IMR-90 (cell line): ENCODE results near the gene ABCA2. TPM values are rescaled to one million over a fixed set of nuclear protein-coding genes. Genes with fewer than 3 reads are reported as not detected.

Experiments
- ATAC-seq: fragments of 200-7000 bp; cut with Tn5 transposase; 2 replicates; pipeline ENCODE4 v1.9.1; 2020; ENCODE audit warnings: low read depth, mild to moderate bottlenecking, moderate library complexity
- BruUV-seq: library from RNA; stranded (reverse); fragments of 400-500 nt; replicated peaks from 2 replicates; lab custom pipeline; 2021; lab: Mats Ljungman, UMichigan
- CTCF ChIA-PET: fragments of 300-600 bp; formaldehyde crosslinking; extraction: SDS; loops from one replicate; lab custom pipeline; 2021; ENCODE audit warnings: antibody characterized with exemption; lab: Yijun Ruan, JAX
- POLR2A ChIA-PET: fragments of 300-600 bp; sonication (Branson Sonifier 250); formaldehyde crosslinking; loops from one replicate; lab custom pipeline; 2022; ENCODE audit warnings: antibody characterized with exemption; ENCODE audit not compliant: unreplicated experiment; lab: Charles Lee
- DNase-seq: peaks from one replicate; pipeline ENCODE4 v3.0.0; 2013
- H2AFZ ChIP-seq: replicated peaks from 2 replicates; pipeline ENCODE3; 2013; ENCODE audit warnings: low read length, mild to moderate bottlenecking; ENCODE audit not compliant: poor library complexity
- H2AK5ac ChIP-seq: 2 replicates; pipeline ENCODE4 v1.6.1; 2013; ENCODE audit warnings: low read depth, low read length, inconsistent platforms
- H2AK9ac ChIP-seq: replicated peaks from 2 replicates; pipeline ENCODE3; 2013; ENCODE audit warnings: mild to moderate bottlenecking, low read depth, low read length, moderate library complexity; ENCODE audit not compliant: poor library complexity
- H2BK120ac ChIP-seq: 2 replicates; pipeline ENCODE4 v1.6.1; 2013; ENCODE audit warnings: low read depth, low read length, inconsistent platforms
- H2BK15ac ChIP-seq: 3 replicates; pipeline ENCODE4 v1.6.1; 2013; ENCODE audit warnings: low read depth, low read length, inconsistent platforms
- H2BK20ac ChIP-seq: 2 replicates; pipeline ENCODE4 v1.6.1; 2013; ENCODE audit warnings: low read depth, mild to moderate bottlenecking, inconsistent platforms, low read length, moderate library complexity
- H2BK5ac ChIP-seq: 2 replicates; pipeline ENCODE4 v1.6.1; 2013; ENCODE audit warnings: mild to moderate bottlenecking, low read depth, low read length, inconsistent platforms; ENCODE audit not compliant: poor library complexity, severe bottlenecking
- H3K14ac ChIP-seq: replicated peaks from 2 replicates; pipeline ENCODE4 v1.6.1; 2013; ENCODE audit warnings: low read depth, low read length, inconsistent platforms
- H3K18ac ChIP-seq: 2 replicates; pipeline ENCODE4 v1.6.1; 2013; ENCODE audit warnings: low read depth, low read length, control low read depth
- H3K23ac ChIP-seq: 2 replicates; pipeline ENCODE4 v1.6.1; 2013; ENCODE audit warnings: low read depth, low read length, inconsistent platforms
- H3K27ac ChIP-seq: 2 replicates; pipeline ENCODE4 v1.5.1; 2013; ENCODE audit warnings: mild to moderate bottlenecking, control low read depth, low read length; ENCODE audit not compliant: insufficient read depth
- H3K27me3 ChIP-seq: 2 replicates; pipeline ENCODE4 v1.6.1; 2013; ENCODE audit warnings: low read length; ENCODE audit not compliant: control insufficient read depth, insufficient read depth
- H3K36me3 ChIP-seq: 2 replicates; pipeline ENCODE4 v1.6.1; 2013; ENCODE audit warnings: low read length, mixed read lengths; ENCODE audit not compliant: control insufficient read depth, insufficient read depth
- H3K4ac ChIP-seq: 2 replicates; pipeline ENCODE4 v1.6.1; 2013; ENCODE audit warnings: low read depth, low read length, inconsistent platforms
- H3K4me1 ChIP-seq: 2 replicates; pipeline ENCODE4 v1.6.1; 2013; ENCODE audit warnings: low read length, mixed read lengths; ENCODE audit not compliant: control insufficient read depth, insufficient read depth
- H3K4me2 ChIP-seq: 2 replicates; pipeline ENCODE4 v1.6.1; 2013; ENCODE audit warnings: low read depth, mild to moderate bottlenecking, control low read depth, low read length, moderate library complexity
- H3K4me3 ChIP-seq: 2 replicates; pipeline ENCODE4 v1.5.1; 2013; ENCODE audit warnings: low read depth, mild to moderate bottlenecking, control low read depth, low read length, moderate library complexity; ENCODE audit not compliant: insufficient read depth
- H3K56ac ChIP-seq: 2 replicates; pipeline ENCODE4 v1.6.1; 2013; ENCODE audit warnings: low read length, inconsistent platforms; ENCODE audit not compliant: insufficient read depth; ENCODE audit errors: extremely low read depth
- H3K79me1 ChIP-seq, 2 experiments: 2 replicates each; pipeline ENCODE4 v1.6.1; 2013; ENCODE audit warnings: low read length in 2 of 2, inconsistent platforms in 1 of 2, low read depth in 1 of 2
- H3K9ac ChIP-seq: 2 replicates; pipeline ENCODE4 v1.6.1; 2013; ENCODE audit warnings: low read depth, low read length, control low read depth
- H3K9me1 ChIP-seq: 2 replicates; pipeline ENCODE4 v1.6.1; 2013; ENCODE audit warnings: low read length, inconsistent platforms; ENCODE audit not compliant: insufficient read depth
- H3K9me3 ChIP-seq: 2 replicates; pipeline ENCODE4 v1.6.1; 2013; ENCODE audit warnings: low read length; ENCODE audit not compliant: control insufficient read depth, insufficient read depth
- H4K20me1 ChIP-seq: 2 replicates; pipeline ENCODE4 v1.6.1; 2013; ENCODE audit warnings: low read length, inconsistent platforms; ENCODE audit not compliant: insufficient read depth
- H4K5ac ChIP-seq: 2 replicates; pipeline ENCODE4 v1.6.1; 2013; ENCODE audit warnings: mild to moderate bottlenecking, low read depth, low read length, control low read depth
- H4K8ac ChIP-seq, 2 experiments: 2 replicates each; pipeline ENCODE4 v1.6.1; 2013; ENCODE audit warnings: low read depth in 2 of 2, low read length in 2 of 2, control low read depth in 1 of 2, inconsistent platforms in 1 of 2
- H4K91ac ChIP-seq: 2 replicates; pipeline ENCODE4 v1.6.1; 2013; ENCODE audit warnings: low read depth, low read length, inconsistent platforms; ENCODE audit not compliant: insufficient read depth
- CTCF ChIP-seq: conservative IDR thresholded peaks from 2 replicates; pipeline ENCODE4 v1.5.1; 2012; ENCODE audit warnings: mild to moderate bottlenecking, low read depth, low read length, improper control_type of control experiment
- ELK1 ChIP-seq: fragments of 150-350 bp; IDR thresholded peaks from 2 replicates; pipeline ENCODE4 v1.6.1; 2016; ENCODE audit warnings: low read depth, mild to moderate bottlenecking, low read length, moderate library complexity, borderline replicate concordance
- MXI1 ChIP-seq: IDR thresholded peaks from 2 replicates; pipeline ENCODE4 v1.6.1; 2012; ENCODE audit warnings: low read depth, mild to moderate bottlenecking, low read length, moderate library complexity, borderline replicate concordance
- NFE2L2 ChIP-seq: fragments of 150-350 bp; IDR thresholded peaks from 2 replicates; pipeline ENCODE4 v1.6.1; 2016; ENCODE audit warnings: low read depth, mild to moderate bottlenecking, low read length
- RAD21 ChIP-seq: IDR thresholded peaks from 2 replicates; pipeline ENCODE4 v1.6.1; 2012; ENCODE audit warnings: low read length, improper control_type of control experiment
- RFX5 ChIP-seq: IDR thresholded peaks from 2 replicates; pipeline ENCODE4 v1.8.0; 2012; ENCODE audit warnings: low read depth, mild to moderate bottlenecking, low read length, moderate library complexity
- SMC3 ChIP-seq: fragments of 150-350 bp; IDR thresholded peaks from 2 replicates; pipeline ENCODE4 v1.6.1; 2016; ENCODE audit warnings: low read depth, mild to moderate bottlenecking, antibody characterized with exemption, low read length, moderate library complexity
- WGBS, 2 experiments: methylation state at CpG; one replicate each; pipeline versions ENCODE4 v1.1.5 to v1.1.7; 2013; ENCODE audit warnings: missing lambda C conversion rate in 2 of 2; ENCODE audit not compliant: insufficient read length in 1 of 2; ENCODE audit errors: extremely low coverage in 2 of 2; 5-methylcytosine and 5-hydroxymethylcytosine counted together
- dilution Hi-C: fragments of 300-500 bp; cut with HindIII; formaldehyde crosslinking; loops from one replicate; pipeline ENCODE4 v1.14.3; 2018; ENCODE audit warnings: low sequenced_read_pairs; ENCODE audit not compliant: unreplicated experiment
- in situ Hi-C: fragments of 300-500 bp; cut with MboI; formaldehyde crosslinking; loops from 3 replicates; pipeline ENCODE4 v1.14.3; 2019; ENCODE audit warnings: low sequenced_read_pairs, inconsistent platforms, mixed read lengths
- intact Hi-C: fragments of 100-400 bp; cut with micrococcal nuclease; formaldehyde crosslinking; loops from 2 replicates; pipeline ENCODE4 v1.10.0; 2022
- polyA plus RNA-seq, 3 experiments: library from polyadenylated mRNA; depleted of rRNA; stranded (reverse); fragments of >200 nt; gene quantifications; 2 replicates each; pipeline ENCODE4 v1.2.3, GENCODE V29; 2012; ENCODE audit warnings: low replicate concordance in 1 of 3
- total RNA-seq: library from RNA; depleted of rRNA; stranded (reverse); fragments of >200 nt; gene quantifications from 2 replicates; pipeline ENCODE4 v1.2.3, GENCODE V29; 2012

Gene ABCA2
- total and polyA plus RNA-seq, 2 of the 4 experiments (the other 2 are of a cell fraction), result 3.8 to 46.0 TPM

DNA sequence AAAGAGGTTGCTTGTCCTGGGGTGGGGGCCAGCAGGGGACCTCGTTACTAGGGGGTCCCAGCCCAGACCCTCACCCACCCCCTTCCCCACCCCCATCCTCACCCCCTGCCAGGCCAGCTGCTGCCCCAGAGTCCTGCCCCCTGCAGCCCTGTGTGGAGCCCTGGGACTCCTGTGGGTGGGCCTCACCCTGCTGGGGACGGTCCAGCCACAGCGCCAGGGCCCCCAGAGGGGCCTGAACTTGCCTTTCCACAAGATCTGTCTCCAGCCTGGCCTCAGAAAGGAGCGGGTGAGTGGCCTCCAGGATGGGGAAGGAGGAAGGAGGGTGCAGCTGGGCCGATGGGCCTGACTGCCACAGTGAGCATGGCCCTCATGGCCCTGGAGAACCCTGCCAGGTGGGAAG is 58.3 kb downstream of the ABCA2 start:
- H2BK20ac ChIP-seq, result no peak overlapping the region
- H2AK9ac ChIP-seq, result no peak overlapping the region
- H3K4me2 ChIP-seq, result no peak overlapping the region
- H3K27me3 ChIP-seq, result peaks cover 19% of the 10 kb centered on the region
- H3K4ac ChIP-seq, result no peak overlapping the region
- no peaks in the 10 kb centered on the region for H3K9me1 ChIP-seq
- ATAC-seq, result no peak
- H3K9me3 ChIP-seq, result no peaks in the 10 kb centered on the region
- no peaks in the 10 kb centered on the region for H3K79me1 ChIP-seq
- no peak overlapping the region for H2BK120ac ChIP-seq
- intact Hi-C loops (no loop called here), in situ Hi-C loops (no loop called here), dilution Hi-C loops (no loop called here)
- no peak overlapping the region for H3K56ac ChIP-seq
- BruUV-seq, result no TSS peak
- H3K14ac ChIP-seq, result no peak overlapping the region
- H2BK15ac ChIP-seq, result no peak overlapping the region
- H3K4me1 ChIP-seq, result no peaks in the 10 kb centered on the region
- H3K18ac ChIP-seq, result no peak overlapping the region
- H2BK5ac ChIP-seq, result no peak overlapping the region
- POLR2A ChIA-PET, result no interaction called here
- 75% methylated on average over 2 of the region's 5 CpGs; no CpG with 5 or more reads in 1 of the 2 experiments for WGBS, 2 experiments
- no peak overlapping the region for H3K23ac ChIP-seq
- no peak overlapping the region for H3K4me3 ChIP-seq
- no peak overlapping the region for H3K9ac ChIP-seq
- CTCF ChIA-PET, result no interaction called here
- H4K8ac ChIP-seq, result no peak overlapping the region
- no peak overlapping the region for H2AFZ ChIP-seq
- no peaks in the 10 kb centered on the region for H3K36me3 ChIP-seq
- no peak for DNase-seq
- no peak overlapping the region for H4K5ac ChIP-seq
- no peak overlapping the region for H4K91ac ChIP-seq
- TF ChIP-seq RFX5, result no peak
- no peak for TF ChIP-seq RAD21
- TF ChIP-seq SMC3, result no peak
- no peak for TF ChIP-seq NFE2L2
- no peak for TF ChIP-seq CTCF
- no peak for TF ChIP-seq ELK1
- no peak for TF ChIP-seq MXI1
- no peaks in the 10 kb centered on the region for H4K20me1 ChIP-seq
- H3K27ac ChIP-seq, result no peak overlapping the region
- no peak overlapping the region for H2AK5ac ChIP-seq
